NCI-H82 treated with DMSO at 0.1 percent for 48 hours (cell line): ENCODE data around the gene ENDOG.
"Not testable (repeated sequence)": the region's sequence is repeated elsewhere in the genome, so short reads cannot be mapped to it uniquely, and the experiment has no call there.

Experiments
- DNase-seq: peaks from one replicate; lab custom pipeline; 2025; ENCODE audit not compliant: unreplicated experiment; lab: John Stamatoyannopoulos, UW

Gene ENDOG

DNA sequence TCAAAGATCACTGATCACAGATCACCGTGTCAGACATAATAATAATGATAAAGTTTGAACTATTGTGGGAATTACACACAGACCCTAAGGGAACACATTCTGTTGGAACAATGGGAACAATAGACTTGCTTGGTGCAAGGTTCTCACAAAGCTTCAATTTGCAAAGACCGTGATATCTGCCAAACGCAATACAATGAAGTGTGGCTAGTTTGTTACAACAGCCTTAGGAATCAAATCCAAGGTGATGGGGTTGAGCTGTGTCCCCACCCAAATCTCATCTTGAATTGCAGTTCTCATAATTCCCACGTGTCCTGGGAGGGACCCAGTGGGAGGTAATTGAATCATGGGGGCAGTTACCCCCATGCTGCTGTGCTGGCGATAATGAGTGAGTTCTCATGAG, 42.6 kb downstream of the ENDOG start:
- DNase-seq, result no peak

DNA sequence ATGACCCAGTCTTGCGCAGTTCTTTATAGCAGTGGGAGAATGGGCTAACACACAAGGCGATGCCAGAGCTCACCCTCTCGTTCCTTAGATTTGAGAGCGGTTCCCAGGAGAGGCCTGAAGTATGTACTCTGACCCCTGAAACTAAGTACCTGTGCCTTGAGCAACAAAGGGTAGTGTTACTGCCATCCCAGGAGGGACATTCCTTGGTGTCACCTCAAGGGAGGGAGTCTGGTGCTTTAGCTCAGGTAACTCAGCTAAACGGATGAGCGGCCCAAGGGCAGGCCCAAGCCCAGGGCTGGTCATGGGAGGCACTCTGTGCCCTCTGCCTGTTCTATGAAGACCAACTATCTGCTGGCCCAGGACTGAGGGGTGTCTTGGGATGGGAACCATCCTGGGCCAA, 43.2 kb downstream of the ENDOG start:
- no peak for DNase-seq

- no peak for DNase-seq
Observed at GRCh38 chr9:128862401-128862851, 44.1 kb downstream of the ENDOG start.

GRCh38 chr9:128863647-128864046, 45.3 kb downstream of the ENDOG start:
- peak; percentile 32 for DNase-seq

- no peak for DNase-seq
Observed at GRCh38 chr9:128870128-128870940, 52.0 kb downstream of the ENDOG start.

GRCh38 chr9:128870941-128871265, 52.6 kb downstream of the ENDOG start:
- DNase-seq, result not testable (repeated sequence)
